MG63 (cell line): Measurements from ENCODE around the gene HPSE2. TPM values are rescaled to one million over a fixed set of nuclear protein-coding genes. Genes with fewer than 3 reads are reported as not detected.
"Not testable (repeated sequence)": the region's sequence is repeated elsewhere in the genome, so short reads cannot be mapped to it uniquely, and the experiment has no call there.

Experiments used
- DNase-seq: peaks from one replicate; pipeline ENCODE4 v3.0.0-alpha.2; 2020
- H3K27me3 ChIP-seq: fragments of 250-450 bp; sonication (Bioruptor Pico); 2 replicates; pipeline ENCODE4 v1.5.1; 2020; ENCODE audit warnings: mild to moderate bottlenecking, moderate library complexity
- H3K36me3 ChIP-seq: fragments of 250-450 bp; sonication (Bioruptor Pico); 2 replicates; pipeline ENCODE4 v1.5.1; 2020; ENCODE audit warnings: mild to moderate bottlenecking, moderate library complexity
- H3K4me3 ChIP-seq: fragments of 250-450 bp; sonication (Bioruptor Pico); 2 replicates; pipeline ENCODE4 v1.5.1; 2020; ENCODE audit warnings: mild to moderate bottlenecking, moderate library complexity
- H3K9me3 ChIP-seq: fragments of 250-450 bp; sonication (Bioruptor Pico); 2 replicates; pipeline ENCODE4 v1.5.1; 2020; ENCODE audit warnings: mild to moderate bottlenecking, moderate library complexity
- total RNA-seq: library from RNA; depleted of rRNA; stranded (reverse); fragments of >200 nt; shearing (Covaris generic); gene quantifications from 2 replicates; pipeline ENCODE4 v1.2.3, GENCODE V29; 2014; ENCODE audit warnings: low replicate concordance

Gene HPSE2
- total RNA-seq, 1 experiment from 2014 or later, result not detected

DNA sequence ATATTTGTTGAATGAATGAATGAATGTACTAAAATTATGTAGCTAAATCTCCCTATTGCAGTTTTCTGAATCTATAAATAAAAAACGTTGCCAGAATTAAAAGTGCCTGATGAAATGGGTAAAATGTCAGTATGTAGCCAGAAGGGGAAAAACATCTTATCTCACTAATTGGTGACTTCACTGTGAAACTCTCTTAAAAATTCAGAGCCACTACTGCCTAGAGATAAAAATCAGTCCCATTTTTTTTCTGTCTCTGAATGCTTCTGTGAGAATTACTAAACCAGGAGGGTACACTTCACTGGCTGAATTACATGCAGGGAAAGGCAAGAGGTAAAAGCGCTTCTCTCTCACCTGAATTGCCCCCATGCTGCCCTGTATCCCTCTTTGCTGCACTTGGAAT, 719.3 kb downstream of the HPSE2 start:
- DNase-seq, result no peak
- H3K4me3 ChIP-seq, result no peak overlapping the region
- H3K27me3 ChIP-seq, result no peaks in the 10 kb centered on the region
- H3K36me3 ChIP-seq, result no peaks in the 10 kb centered on the region
- no peaks in the 10 kb centered on the region for H3K9me3 ChIP-seq

- no peak for DNase-seq
- Histone ChIP-seq H3K36me3 (no peaks in the 10 kb centered on the region), H3K9me3 (no peaks in the 10 kb centered on the region), H3K4me3 (no peak overlapping the region), H3K27me3 (no peaks in the 10 kb centered on the region)
Measured at GRCh38 chr10:98513704-98514103, 721.9 kb downstream of the HPSE2 start.

DNA sequence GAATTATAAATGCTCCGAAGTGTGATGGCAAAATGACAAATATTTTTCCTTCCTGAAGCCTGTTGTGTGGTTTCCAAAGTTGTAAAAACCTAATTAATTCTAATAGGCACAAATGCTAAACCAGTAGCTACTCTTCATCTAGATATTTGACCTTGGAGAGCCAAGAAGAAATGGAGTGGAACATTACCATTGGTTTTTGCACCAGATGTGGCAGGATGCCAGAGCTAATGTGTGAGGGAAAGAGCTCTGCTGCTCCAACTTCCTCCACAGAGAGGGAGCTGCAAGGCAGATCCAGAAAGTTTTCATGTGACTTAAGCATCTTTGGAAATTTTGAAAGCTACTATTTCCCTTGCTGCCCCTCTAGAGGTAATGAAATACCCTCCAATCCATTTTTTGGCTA, 723.8 kb downstream of the HPSE2 start:
- Histone ChIP-seq H3K9me3 (no peaks in the 10 kb centered on the region), H3K4me3 (no peak overlapping the region), H3K27me3 (no peaks in the 10 kb centered on the region), H3K36me3 (no peaks in the 10 kb centered on the region)
- DNase-seq, result no peak

- H3K36me3 ChIP-seq, result no peaks in the 10 kb centered on the region
- no peak for DNase-seq
- no peaks in the 10 kb centered on the region for H3K27me3 ChIP-seq
- H3K9me3 ChIP-seq, result no peaks in the 10 kb centered on the region
- no peak overlapping the region for H3K4me3 ChIP-seq
Measured at GRCh38 chr10:98510412-98510995, 725.1 kb downstream of the HPSE2 start.

DNA sequence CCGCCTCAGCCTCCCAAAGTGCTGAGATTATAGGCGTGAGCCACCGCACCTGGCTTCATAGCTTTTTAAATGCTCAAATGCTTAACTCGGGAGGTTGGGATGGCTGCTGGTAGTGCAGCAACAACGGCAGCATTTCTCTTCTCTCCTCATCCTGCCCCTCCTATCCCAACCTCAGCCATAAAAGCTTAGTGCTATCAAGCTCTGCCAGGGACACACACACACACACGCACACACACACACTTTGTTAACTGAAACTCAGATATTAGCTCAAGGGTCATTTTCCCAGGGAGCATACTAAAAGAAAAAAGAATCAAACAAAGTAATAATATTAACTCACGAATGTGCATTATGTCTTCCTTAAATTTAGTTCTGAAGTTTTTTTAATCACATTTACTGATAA, 725.9 kb downstream of the HPSE2 start:
- DNase-seq, result no peak
- Histone ChIP-seq H3K36me3 (no peaks in the 10 kb centered on the region), H3K27me3 (no peaks in the 10 kb centered on the region), H3K9me3 (no peaks in the 10 kb centered on the region), H3K4me3 (no peak overlapping the region)

- not testable (repeated sequence) for H3K36me3 ChIP-seq, H3K27me3 ChIP-seq, DNase-seq, H3K9me3 ChIP-seq, H3K4me3 ChIP-seq
Measured at GRCh38 chr10:98502535-98502934, 733.1 kb downstream of the HPSE2 start.

- Histone ChIP-seq H3K4me3 (no peak overlapping the region), H3K27me3 (no peaks in the 10 kb centered on the region), H3K9me3 (peaks cover 6% of the 10 kb centered on the region; the same call in 1 of the 2 replicates), H3K36me3 (no peaks in the 10 kb centered on the region)
- DNase-seq, result no peak
Measured at GRCh38 chr10:98492763-98493162, 742.9 kb downstream of the HPSE2 start.

- H3K9me3 ChIP-seq, result peaks cover 3% of the 10 kb centered on the region; the same call in 1 of the 2 replicates
- DNase-seq, result peak; percentile 43
- no peaks in the 10 kb centered on the region for H3K27me3 ChIP-seq
- no peak overlapping the region for H3K4me3 ChIP-seq
- no peaks in the 10 kb centered on the region for H3K36me3 ChIP-seq
Measured at GRCh38 chr10:98489561-98490481, 745.8 kb downstream of the HPSE2 start.

GRCh38 chr10:98488669-98489430, 746.8 kb downstream of the HPSE2 start:
- DNase-seq, result no peak
- Histone ChIP-seq H3K36me3 (no peaks in the 10 kb centered on the region), H3K27me3 (no peaks in the 10 kb centered on the region), H3K4me3 (no peak overlapping the region), H3K9me3 (no peaks in the 10 kb centered on the region)

DNA sequence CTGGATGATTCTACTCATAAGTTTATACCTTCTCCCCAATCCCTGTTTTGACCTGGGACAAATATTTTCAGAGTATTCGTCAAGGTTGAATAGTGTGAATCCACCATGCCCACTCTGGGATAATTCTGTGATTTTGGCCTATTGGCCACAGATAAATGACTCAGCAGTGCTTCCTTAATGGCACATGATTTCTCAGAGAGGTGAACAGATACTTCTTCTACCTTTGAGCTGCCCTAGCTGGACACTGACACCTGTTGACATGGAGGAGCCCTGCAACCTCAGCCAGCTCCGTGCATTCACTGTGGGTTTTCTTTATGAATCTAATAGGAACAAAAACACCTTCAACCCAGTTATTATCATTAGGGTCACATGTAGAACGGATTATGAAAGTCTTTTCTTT, 748.0 kb downstream of the HPSE2 start:
- H3K36me3 ChIP-seq, result no peaks in the 10 kb centered on the region
- H3K27me3 ChIP-seq, result no peaks in the 10 kb centered on the region
- no peaks in the 10 kb centered on the region for H3K9me3 ChIP-seq
- DNase-seq, result no peak
- H3K4me3 ChIP-seq, result no peak overlapping the region

- Histone ChIP-seq H3K36me3 (no peaks in the 10 kb centered on the region), H3K27me3 (no peaks in the 10 kb centered on the region), H3K9me3 (no peaks in the 10 kb centered on the region), H3K4me3 (no peak overlapping the region)
- DNase-seq, result peak; percentile 55
Measured at GRCh38 chr10:98486421-98486820, 749.2 kb downstream of the HPSE2 start.

- DNase-seq, result peak; percentile 44
Measured at GRCh38 chr10:98485959-98486358, 749.7 kb downstream of the HPSE2 start.

DNA sequence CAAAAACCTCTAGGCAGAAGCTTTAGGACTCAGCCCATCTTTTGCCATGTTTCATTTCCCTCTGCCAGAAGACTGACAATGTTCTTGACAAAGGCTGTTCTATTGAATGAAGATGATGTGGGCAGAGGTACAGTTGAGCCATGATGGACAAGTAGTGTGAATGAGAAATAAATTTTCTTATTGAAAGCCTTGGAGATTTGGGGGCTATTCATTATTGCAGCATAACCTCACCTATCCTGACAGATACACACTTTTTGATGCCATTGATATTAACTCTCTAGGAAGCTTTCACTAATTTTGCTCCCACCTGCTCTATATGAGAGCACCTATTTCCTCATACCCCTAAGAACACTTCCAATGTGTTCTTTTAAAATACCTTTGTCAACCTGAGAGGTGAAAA, 752.0 kb downstream of the HPSE2 start:
- no peak for DNase-seq
- H3K4me3 ChIP-seq, result no peak overlapping the region
- no peaks in the 10 kb centered on the region for H3K9me3 ChIP-seq
- H3K36me3 ChIP-seq, result no peaks in the 10 kb centered on the region
- H3K27me3 ChIP-seq, result no peaks in the 10 kb centered on the region

More at GRCh38 chr10:98485959-98486358, 749.7 kb downstream of the HPSE2 start:
- H3K36me3 ChIP-seq, result no peaks in the 10 kb centered on the region
- no peak overlapping the region for H3K4me3 ChIP-seq
- no peaks in the 10 kb centered on the region for H3K27me3 ChIP-seq
- no peaks in the 10 kb centered on the region for H3K9me3 ChIP-seq

- no peaks in the 10 kb centered on the region for H3K9me3 ChIP-seq
- DNase-seq, result no peak
- no peaks in the 10 kb centered on the region for H3K27me3 ChIP-seq
- no peak overlapping the region for H3K4me3 ChIP-seq
- no peaks in the 10 kb centered on the region for H3K36me3 ChIP-seq
Measured at GRCh38 chr10:98482096-98482495, 753.6 kb downstream of the HPSE2 start.

DNA sequence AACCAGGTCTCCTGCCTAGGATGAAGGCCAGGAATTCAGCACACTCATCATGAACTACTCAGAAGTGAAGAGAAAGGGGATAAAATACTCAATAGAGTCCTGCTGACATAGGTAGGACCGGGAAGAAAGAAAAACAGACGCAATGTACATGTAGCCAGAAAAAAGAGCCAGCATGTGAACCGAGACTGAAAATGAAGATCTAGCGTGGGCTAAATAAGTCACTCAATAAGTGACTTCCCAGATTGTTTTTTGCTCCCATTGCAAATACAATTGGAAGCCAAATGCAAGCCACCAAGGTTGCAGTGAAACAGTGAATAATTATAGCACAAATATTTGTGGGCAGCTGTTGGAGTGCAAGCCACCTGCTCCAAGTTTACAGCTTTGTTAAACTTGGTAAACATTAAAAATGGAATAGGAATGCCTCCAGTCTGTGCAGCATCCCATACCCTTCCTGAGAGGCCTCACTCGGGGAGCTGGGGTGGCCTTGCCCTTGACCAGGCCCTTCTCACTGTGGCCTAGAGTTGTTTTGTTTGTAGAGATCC, 754.2 kb downstream of the HPSE2 start:
- H3K9me3 ChIP-seq, result no peaks in the 10 kb centered on the region
- no peaks in the 10 kb centered on the region for H3K27me3 ChIP-seq
- no peak overlapping the region for H3K4me3 ChIP-seq
- H3K36me3 ChIP-seq, result no peaks in the 10 kb centered on the region
- no peak for DNase-seq

- Histone ChIP-seq H3K36me3 (no peaks in the 10 kb centered on the region), H3K27me3 (no peaks in the 10 kb centered on the region), H3K9me3 (no peaks in the 10 kb centered on the region), H3K4me3 (no peak overlapping the region)
- DNase-seq, result no peak
Measured at GRCh38 chr10:98478430-98479222, 757.0 kb downstream of the HPSE2 start.
